ENCODE measurements around the gene MCF2L2.

DNA sequence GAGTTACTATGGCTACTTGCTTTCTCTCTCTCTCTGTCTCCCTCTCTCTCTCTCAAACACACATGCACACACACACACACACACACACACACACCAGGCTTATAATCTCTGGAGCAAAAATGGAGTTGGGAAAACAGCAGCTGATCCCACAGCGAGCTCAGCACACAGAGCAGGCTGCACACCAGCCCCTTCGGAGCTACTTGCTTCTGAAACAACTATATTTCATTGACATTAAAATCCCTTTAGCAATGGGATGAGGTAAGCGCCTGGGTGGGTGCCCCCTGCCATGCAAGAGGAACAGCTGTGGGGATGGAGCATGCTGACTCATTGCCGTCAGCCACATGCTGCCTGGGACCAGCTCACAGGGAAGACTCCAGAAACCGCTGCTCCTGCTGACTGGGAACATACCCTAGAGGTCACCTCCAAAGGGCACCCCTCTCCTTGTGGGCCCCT is 129.7 kb downstream of the MCF2L2 start:
- TF ChIP-seq, protein P1, sequence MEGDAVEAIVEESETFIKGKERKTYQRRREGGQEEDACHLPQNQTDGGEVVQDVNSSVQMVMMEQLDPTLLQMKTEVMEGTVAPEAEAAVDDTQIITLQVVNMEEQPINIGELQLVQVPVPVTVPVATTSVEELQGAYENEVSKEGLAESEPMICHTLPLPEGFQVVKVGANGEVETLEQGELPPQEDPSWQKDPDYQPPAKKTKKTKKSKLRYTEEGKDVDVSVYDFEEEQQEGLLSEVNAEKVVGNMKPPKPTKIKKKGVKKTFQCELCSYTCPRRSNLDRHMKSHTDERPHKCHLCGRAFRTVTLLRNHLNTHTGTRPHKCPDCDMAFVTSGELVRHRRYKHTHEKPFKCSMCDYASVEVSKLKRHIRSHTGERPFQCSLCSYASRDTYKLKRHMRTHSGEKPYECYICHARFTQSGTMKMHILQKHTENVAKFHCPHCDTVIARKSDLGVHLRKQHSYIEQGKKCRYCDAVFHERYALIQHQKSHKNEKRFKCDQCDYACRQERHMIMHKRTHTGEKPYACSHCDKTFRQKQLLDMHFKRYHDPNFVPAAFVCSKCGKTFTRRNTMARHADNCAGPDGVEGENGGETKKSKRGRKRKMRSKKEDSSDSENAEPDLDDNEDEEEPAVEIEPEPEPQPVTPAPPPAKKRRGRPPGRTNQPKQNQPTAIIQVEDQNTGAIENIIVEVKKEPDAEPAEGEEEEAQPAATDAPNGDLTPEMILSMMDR (IDR thresholded peaks at IDR 0.05; ENCODE audit: extremely low read depth in 1 of 2, insufficient read depth in 1 of 2, low read depth in 1 of 2, low read length in 2 of 2): no peak
- TF ChIP-seq, protein P2, sequence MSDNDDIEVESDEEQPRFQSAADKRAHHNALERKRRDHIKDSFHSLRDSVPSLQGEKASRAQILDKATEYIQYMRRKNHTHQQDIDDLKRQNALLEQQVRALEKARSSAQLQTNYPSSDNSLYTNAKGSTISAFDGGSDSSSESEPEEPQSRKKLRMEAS (IDR thresholded peaks at IDR 0.05; ENCODE audit: insufficient read depth, insufficient read length): no peak
